Muscle layer of colon (tissue), 2 donors: Measurements from ENCODE around the gene HNRNPC.
"Not testable (repeated sequence)": the region's sequence is repeated elsewhere in the genome, so short reads cannot be mapped to it uniquely, and the experiment has no call there.

ENCODE experiments used
- H3K27ac ChIP-seq: one replicate; pipeline ENCODE4 v1.7.0; 2013; ENCODE audit warnings: low read depth, mild to moderate bottlenecking, low read length, moderate library complexity
- H3K27me3 ChIP-seq, 2 donors: one replicate each; pipeline ENCODE4 v1.7.0; 2013; ENCODE audit warnings: low read length in 2 of 2, mild to moderate bottlenecking in 2 of 2; ENCODE audit not compliant: insufficient read depth in 2 of 2, control insufficient read depth in 1 of 2
- H3K36me3 ChIP-seq: one replicate; pipeline ENCODE4 v1.7.0; 2013; ENCODE audit warnings: mild to moderate bottlenecking, low read length; ENCODE audit not compliant: insufficient read depth
- H3K4me1 ChIP-seq: one replicate; pipeline ENCODE4 v1.7.0; 2013; ENCODE audit warnings: mild to moderate bottlenecking, low read length; ENCODE audit not compliant: insufficient read depth
- H3K4me3 ChIP-seq, 2 donors: one replicate each; pipeline ENCODE4 v1.7.0; 2013; ENCODE audit warnings: low read length in 2 of 2, low read depth in 1 of 2, mild to moderate bottlenecking in 1 of 2, moderate library complexity in 1 of 2
- H3K9ac ChIP-seq: one replicate; pipeline ENCODE4 v1.7.0; 2013; ENCODE audit warnings: low read length
- H3K9me3 ChIP-seq: one replicate; pipeline ENCODE4 v1.7.0; 2013; ENCODE audit warnings: mild to moderate bottlenecking, low read length
- donor health status: abdominal sarcoma.
- donor health status: Adenocarcinoma of cecum.

The HNRNPC gene

DNA sequence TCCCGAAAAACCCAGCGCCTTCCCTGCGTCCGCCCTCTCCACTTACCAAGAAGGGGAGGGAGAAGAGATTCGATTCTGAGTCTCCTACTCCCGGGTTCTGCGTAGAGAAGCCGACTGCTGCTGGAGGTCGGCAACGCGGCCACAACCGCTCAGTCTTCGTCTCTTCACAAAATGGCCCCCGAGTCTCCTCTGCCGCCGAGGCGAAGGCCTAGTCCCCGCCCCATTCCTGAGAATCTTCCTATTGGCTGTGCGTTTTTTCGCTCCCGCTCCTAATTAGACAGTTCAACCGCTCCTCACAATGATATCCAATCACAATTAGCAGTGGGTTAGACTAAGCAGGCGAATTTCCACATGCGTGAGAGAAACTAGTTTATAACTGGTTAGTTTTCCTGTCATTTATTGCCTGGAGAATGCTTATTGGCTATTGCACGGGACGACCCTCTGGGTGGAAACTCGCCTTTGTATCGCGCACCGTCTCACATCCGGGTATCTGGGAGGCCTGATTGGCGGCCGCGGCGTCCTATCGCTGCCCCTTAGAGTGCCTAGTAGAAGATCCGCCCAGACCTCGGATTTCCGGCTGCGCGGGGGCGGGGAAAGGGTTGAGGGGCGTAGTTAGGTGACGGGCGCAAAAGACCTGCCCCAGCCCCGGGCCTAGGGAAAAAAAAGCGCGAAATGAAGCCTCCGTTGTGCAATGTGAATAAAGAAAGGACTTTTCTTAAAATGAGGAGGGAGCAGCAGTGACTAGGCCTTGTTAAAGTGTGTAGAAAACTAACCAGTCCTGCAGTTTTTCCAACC, at the start of gene HNRNPC:
TSS of gene HNRNPC (minus strand) at position 191 of the 795 bp plus-strand sequence. CDS start 35,249 bp downstream, outside the sequence.
- H3K27ac ChIP-seq, result peak within 1 kb of the TSS; percentile 94
- H3K36me3 ChIP-seq, result no peaks in the 10 kb centered on the region
- no peaks in the 10 kb centered on the region for H3K27me3 ChIP-seq
- H3K9ac ChIP-seq, result peak within 1 kb of the TSS; percentile 98
- peak within 1 kb of the TSS; percentile 59 to 84 for H3K4me3 ChIP-seq
- H3K9me3 ChIP-seq, result no peaks in the 10 kb centered on the region
- H3K4me1 ChIP-seq, result peaks cover 28% of the 10 kb centered on the region

DNA sequence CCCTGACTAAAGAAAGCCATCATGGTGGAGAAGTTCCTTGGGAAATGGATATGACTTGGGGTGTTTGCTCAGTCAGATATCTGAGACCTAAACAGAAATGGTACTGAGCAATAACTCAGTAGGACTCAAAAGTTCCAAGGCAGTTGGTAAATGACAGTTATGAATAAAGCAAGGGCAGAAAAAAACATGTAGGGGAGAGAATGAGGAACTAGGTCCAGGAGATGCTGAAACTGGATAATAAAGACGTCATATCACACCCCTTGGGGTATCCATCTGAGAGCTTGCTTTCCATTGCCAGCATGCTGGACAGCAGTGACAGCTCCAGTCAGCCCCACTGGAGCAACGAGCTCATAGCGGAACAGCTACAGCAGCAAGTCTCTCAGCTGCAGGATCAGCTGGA, 48.2 kb upstream of the HNRNPC start:
- H3K36me3 ChIP-seq, result no peaks in the 10 kb centered on the region

DNA sequence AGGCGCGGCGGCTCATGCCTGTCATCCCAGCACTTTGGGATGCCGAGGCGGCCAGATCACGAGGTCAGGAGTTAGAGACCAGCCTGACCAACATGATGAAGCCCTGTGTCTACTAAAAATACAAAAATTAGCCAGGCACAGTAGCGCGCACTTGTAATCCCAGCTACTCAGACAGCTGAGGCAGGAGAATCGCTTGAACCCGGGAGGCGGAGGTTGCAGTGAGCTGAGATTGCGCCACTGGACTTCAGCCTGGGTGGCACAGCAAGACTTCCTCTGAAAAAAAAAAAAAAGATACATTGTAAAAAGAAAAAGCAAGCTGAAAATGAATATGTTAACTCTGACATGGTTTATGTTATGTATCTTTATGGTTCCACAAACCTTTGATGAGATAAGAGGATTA, 44.3 kb upstream of the HNRNPC start:
- H3K4me1 ChIP-seq, result no peaks in the 10 kb centered on the region
- no peaks in the 10 kb centered on the region for H3K36me3 ChIP-seq
- H3K4me3 ChIP-seq, result no peak overlapping the region
- no peaks in the 10 kb centered on the region for H3K9me3 ChIP-seq
- no peaks in the 10 kb centered on the region for H3K27me3 ChIP-seq
- H3K27ac ChIP-seq, result no peak overlapping the region
- H3K9ac ChIP-seq, result no peak overlapping the region

More for the DNA sequence above, 48.2 kb upstream of the HNRNPC start:
- Histone ChIP-seq H3K27ac (no peak overlapping the region), H3K27me3 (no peaks in the 10 kb centered on the region), H3K9me3 (no peaks in the 10 kb centered on the region), H3K9ac (no peak overlapping the region), H3K4me3 (no peak overlapping the region), H3K4me1 (no peaks in the 10 kb centered on the region)

DNA sequence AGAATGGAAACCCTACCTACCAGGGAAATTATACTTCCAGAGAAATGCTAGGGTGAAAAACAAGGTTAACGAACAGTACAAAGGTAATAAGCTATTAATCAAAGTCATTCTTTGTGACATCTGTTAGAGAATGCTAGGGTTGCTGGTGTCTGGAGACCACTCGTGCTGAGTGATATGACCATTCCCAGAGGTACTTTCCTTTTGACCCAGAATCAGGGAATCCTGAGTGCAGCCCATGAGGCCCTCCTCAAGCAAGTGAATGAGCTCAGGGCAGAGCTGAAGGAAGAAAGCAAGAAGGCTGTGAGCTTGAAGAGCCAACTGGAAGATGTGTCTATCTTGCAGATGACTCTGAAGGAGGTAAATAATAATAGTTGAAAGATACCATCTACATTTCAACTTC, 42.4 kb upstream of the HNRNPC start:
- no peak overlapping the region for H3K4me3 ChIP-seq
- H3K9ac ChIP-seq, result no peak overlapping the region
- H3K27ac ChIP-seq, result no peak overlapping the region
- no peaks in the 10 kb centered on the region for H3K27me3 ChIP-seq
- H3K36me3 ChIP-seq, result no peaks in the 10 kb centered on the region
- H3K4me1 ChIP-seq, result no peaks in the 10 kb centered on the region
- H3K9me3 ChIP-seq, result no peaks in the 10 kb centered on the region

DNA sequence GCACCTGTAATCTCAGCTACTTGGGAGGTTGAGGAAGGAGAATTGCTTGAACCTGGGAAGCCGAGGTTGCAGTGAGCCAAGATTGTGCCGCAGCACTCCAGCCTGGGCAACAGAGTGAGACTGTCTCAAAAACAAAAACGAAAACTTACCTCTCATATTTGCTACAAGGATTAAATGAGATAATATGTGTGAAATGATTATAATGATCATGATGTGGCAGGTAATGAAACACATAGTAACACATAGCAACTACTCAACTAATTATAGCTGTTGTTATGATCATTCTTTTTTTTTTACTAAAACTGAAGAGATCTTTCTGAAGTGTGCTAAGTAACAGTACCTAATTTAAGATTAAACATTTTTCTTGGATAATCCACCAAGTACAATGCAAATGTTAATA, 40.7 kb upstream of the HNRNPC start:
- Histone ChIP-seq H3K27me3 (no peaks in the 10 kb centered on the region), H3K9ac (no peak overlapping the region), H3K36me3 (no peaks in the 10 kb centered on the region), H3K4me3 (no peak overlapping the region), H3K4me1 (no peaks in the 10 kb centered on the region), H3K9me3 (no peaks in the 10 kb centered on the region), H3K27ac (no peak overlapping the region)

DNA sequence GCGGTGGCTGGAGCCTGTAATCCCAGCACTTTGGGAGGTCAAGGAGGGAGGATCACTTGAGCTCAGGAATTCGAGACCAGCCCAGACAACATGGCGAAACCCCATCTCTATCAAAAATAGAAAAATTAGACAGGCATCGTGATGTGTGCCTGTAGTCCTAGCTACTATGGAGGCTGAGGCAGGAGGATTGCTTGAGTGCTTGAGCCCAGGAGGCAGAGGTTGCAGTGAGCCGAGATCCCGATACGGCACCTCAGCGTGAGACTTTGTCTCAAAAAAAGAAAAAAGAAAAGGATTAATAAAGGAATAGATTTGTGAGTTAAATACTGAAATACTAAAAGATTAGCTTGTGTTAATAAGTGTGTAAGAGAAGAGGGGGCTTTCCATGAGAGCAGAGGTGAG, 40.0 kb upstream of the HNRNPC start:
- H3K9ac ChIP-seq, result no peak overlapping the region
- no peaks in the 10 kb centered on the region for H3K4me1 ChIP-seq
- H3K27me3 ChIP-seq, result no peaks in the 10 kb centered on the region
- H3K4me3 ChIP-seq, result peak overlapping the region in 1 of 2 donors; percentile 16
- H3K27ac ChIP-seq, result no peak overlapping the region
- no peaks in the 10 kb centered on the region for H3K9me3 ChIP-seq
- H3K36me3 ChIP-seq, result no peaks in the 10 kb centered on the region

DNA sequence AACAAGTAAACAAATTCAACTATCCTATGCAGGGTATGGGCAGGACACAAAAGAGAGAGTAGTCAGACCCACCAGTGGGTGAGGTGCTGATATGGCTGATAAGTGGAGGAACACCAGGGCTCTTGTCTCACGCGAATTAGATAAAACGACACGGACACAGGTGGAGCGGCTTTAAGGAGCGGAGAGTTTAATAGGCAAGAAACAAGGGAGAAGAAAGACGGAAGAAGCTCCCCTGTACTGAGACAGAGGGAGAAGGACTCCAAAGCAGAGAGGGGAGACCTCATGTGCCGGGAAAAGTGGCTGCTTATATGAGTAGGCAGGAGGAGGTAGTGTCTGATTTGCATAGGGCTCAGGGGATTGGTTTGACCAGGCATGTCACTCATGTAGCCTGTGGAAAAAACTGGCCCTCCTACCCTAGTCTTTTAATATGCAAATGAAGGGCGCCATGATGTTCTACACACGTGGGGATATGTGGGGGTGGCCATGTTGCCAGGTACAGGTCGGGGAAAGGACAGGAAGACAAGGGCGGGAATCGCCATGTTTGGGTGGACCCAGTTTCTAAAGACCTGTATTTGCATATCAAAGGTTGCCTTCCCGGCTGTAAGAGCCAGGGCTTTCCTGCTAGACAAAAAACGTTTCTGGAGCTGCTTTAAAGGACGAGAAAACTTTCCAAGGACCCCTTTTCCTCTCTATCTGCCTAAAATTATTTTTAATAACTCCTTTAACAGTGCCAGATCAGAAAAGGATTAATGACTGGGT, 39.4 kb upstream of the HNRNPC start:
- peak overlapping the region in 1 of 2 donors; percentile 16 for H3K4me3 ChIP-seq
- no peaks in the 10 kb centered on the region for H3K4me1 ChIP-seq
- H3K9ac ChIP-seq, result no peak overlapping the region
- H3K9me3 ChIP-seq, result no peaks in the 10 kb centered on the region
- H3K27me3 ChIP-seq, result no peaks in the 10 kb centered on the region
- H3K27ac ChIP-seq, result no peak overlapping the region
- no peaks in the 10 kb centered on the region for H3K36me3 ChIP-seq

DNA sequence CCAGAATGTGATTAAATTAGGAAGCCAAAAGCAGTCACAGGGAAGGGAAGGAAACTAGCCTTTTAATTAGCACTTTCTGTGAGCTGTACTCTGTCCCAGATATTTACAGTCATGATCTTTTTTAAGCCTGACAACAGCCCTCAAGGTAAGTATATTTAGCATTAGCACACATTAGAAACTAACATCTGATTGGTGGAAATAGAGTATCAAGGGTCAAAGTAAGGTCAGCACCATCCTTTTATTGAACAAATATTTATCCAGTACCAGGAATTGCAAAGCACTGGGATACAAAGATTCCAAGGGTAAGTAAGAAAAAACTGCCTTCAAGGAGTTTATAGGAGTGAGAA, 38.9 kb upstream of the HNRNPC start:
- Histone ChIP-seq H3K27me3 (no peaks in the 10 kb centered on the region), H3K4me3 (no peak overlapping the region), H3K9ac (no peak overlapping the region), H3K36me3 (no peaks in the 10 kb centered on the region), H3K27ac (no peak overlapping the region), H3K9me3 (no peaks in the 10 kb centered on the region), H3K4me1 (no peaks in the 10 kb centered on the region)

DNA sequence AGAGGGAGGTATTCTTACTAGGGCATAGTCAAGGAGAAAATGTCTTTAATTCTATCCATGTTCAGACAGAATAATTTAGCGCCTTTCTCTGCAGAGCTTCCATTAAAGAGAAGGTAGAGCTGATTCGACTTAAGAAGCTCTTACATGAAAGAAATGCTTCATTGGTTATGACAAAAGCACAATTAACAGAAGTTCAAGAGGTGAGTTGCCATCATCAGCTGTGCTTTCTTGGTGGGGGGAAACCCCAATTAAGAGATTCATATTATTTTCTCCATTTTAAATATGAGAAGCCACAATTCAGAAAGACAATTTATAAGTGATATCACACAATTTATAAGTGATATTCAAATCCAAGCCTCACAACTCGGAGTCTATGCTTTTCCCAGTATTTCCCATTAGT, 38.4 kb upstream of the HNRNPC start:
- Histone ChIP-seq H3K4me1 (no peaks in the 10 kb centered on the region), H3K27me3 (no peaks in the 10 kb centered on the region), H3K9me3 (no peaks in the 10 kb centered on the region), H3K4me3 (no peak overlapping the region), H3K36me3 (no peaks in the 10 kb centered on the region), H3K9ac (no peak overlapping the region), H3K27ac (no peak overlapping the region)

DNA sequence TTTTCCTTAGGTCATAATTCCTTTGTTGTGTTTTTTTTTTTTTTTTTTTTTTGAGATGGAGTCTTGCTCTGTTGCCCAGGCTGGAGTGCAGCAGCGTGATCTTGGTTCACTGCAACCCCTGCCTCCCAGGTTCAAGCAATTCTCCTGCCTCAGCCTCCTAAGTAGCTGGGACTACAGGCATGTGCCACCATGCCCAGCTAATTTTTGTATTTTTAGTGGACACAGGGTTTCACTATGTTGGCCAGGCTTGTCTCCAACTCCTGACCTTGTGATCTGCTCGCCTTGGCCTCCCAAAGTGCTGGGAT, 33.5 kb upstream of the HNRNPC start:
- not testable (repeated sequence) for H3K4me3 ChIP-seq, H3K36me3 ChIP-seq, H3K4me1 ChIP-seq, H3K9me3 ChIP-seq, H3K27me3 ChIP-seq, H3K9ac ChIP-seq, H3K27ac ChIP-seq

DNA sequence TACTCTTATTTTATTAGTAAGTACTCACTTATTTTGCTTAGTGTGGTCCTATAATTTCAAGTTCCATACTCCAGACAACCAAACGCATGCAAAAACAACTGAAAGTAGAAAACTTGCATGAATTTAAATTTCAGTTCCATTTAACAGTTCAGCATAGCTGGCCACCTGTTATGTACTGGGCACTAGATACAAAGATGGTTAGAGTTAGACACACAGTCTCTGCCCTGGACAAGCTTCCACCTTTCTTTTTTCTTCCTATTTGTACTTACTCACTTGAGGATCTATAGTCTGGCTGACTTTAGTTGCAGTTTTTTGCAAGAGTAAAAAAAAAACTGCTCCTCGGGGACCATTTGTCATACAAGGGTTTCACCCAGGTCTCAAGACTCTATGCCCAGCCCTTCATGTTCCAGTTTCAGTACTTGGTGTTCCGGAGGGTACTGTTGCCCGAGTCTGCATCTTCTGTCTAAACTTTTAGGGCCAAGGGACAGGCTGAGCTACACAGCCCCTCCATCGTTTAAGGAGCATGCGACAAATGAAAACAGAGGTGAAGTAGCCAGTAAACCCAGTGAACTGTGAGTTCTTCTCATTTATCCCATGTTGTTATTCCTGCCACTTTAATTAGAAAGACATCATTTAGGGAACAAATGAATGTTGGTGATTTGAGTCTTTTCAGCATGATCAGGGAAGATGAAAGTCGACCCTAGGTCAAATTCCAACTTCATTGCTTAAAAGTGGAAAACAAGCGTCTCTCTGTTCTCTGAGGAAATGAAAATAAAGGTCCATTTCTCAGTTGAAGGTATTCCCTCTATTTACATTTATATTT, 33.0 kb upstream of the HNRNPC start:
- Histone ChIP-seq H3K4me1 (no peaks in the 10 kb centered on the region), H3K9ac (no peak overlapping the region), H3K9me3 (no peaks in the 10 kb centered on the region), H3K4me3 (no peak overlapping the region), H3K36me3 (no peaks in the 10 kb centered on the region), H3K27ac (no peak overlapping the region), H3K27me3 (peaks cover 0 to 6% of the 10 kb centered on the region in 2 donors)
